Uterus (tissue), 2 donors: Measurements from ENCODE around the gene SPDEF.

Experiments
- POLR2A ChIP-seq, 2 donors: fragments of 450-650 bp; IDR thresholded peaks; one replicate each; pipeline ENCODE4 v1.6.1; 2016; ENCODE audit warnings: antibody characterized with exemption in 2 of 2, mild to moderate bottlenecking in 1 of 2, moderate library complexity in 1 of 2
- TF ChIP-seq, protein P1 (sequence below), 4 experiments: fragments of 200-600 bp in 2 of 4; fragments of 450-650 bp in 2 of 4; sonication (generic) in 2 of 4; IDR thresholded peaks; one replicate each; pipeline ENCODE4 v1.5.1; 2016 to 2019; ENCODE audit warnings: antibody characterized with exemption in 4 of 4, mild to moderate bottlenecking in 2 of 4, moderate library complexity in 1 of 4

GRCh38 chr6:34602318-34603111 is 46.4 kb upstream of the SPDEF start:
- TF ChIP-seq, protein P1, sequence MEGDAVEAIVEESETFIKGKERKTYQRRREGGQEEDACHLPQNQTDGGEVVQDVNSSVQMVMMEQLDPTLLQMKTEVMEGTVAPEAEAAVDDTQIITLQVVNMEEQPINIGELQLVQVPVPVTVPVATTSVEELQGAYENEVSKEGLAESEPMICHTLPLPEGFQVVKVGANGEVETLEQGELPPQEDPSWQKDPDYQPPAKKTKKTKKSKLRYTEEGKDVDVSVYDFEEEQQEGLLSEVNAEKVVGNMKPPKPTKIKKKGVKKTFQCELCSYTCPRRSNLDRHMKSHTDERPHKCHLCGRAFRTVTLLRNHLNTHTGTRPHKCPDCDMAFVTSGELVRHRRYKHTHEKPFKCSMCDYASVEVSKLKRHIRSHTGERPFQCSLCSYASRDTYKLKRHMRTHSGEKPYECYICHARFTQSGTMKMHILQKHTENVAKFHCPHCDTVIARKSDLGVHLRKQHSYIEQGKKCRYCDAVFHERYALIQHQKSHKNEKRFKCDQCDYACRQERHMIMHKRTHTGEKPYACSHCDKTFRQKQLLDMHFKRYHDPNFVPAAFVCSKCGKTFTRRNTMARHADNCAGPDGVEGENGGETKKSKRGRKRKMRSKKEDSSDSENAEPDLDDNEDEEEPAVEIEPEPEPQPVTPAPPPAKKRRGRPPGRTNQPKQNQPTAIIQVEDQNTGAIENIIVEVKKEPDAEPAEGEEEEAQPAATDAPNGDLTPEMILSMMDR (IDR thresholded peaks at IDR 0.05): no peak
- TF ChIP-seq POLR2A (IDR thresholded peaks at IDR 0.05): no peak
